GM12801 (cell line): ENCODE measurements around the gene GOLGA5.

Source experiments
- TF ChIP-seq, protein P1 (sequence below): IDR thresholded peaks from one replicate; pipeline ENCODE4 v1.5.1; 2011; ENCODE audit warnings: control low read depth; ENCODE audit not compliant: insufficient read length; ENCODE audit errors: extremely low read depth

GOLGA5 gene

DNA sequence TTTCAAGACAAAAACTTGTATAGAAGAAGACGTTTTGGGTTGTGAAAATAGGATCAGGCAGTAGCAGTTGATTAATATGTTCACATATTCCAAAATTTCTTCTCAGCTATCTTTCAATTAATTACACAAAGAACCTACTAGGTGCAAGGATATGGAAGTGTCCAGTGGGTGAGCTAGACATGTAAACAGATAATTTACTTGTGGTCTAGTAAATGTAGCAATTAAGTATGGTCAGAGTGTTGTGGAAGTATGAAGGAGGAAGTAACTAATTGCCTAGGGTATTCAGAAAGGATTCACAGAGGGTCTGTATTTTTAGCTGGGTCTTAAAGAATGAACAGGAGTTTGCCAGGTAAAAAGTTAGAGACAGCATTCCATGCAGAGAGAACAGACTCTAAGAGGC lies 5.9 kb downstream of the GOLGA5 start:
- TF ChIP-seq, protein P1, sequence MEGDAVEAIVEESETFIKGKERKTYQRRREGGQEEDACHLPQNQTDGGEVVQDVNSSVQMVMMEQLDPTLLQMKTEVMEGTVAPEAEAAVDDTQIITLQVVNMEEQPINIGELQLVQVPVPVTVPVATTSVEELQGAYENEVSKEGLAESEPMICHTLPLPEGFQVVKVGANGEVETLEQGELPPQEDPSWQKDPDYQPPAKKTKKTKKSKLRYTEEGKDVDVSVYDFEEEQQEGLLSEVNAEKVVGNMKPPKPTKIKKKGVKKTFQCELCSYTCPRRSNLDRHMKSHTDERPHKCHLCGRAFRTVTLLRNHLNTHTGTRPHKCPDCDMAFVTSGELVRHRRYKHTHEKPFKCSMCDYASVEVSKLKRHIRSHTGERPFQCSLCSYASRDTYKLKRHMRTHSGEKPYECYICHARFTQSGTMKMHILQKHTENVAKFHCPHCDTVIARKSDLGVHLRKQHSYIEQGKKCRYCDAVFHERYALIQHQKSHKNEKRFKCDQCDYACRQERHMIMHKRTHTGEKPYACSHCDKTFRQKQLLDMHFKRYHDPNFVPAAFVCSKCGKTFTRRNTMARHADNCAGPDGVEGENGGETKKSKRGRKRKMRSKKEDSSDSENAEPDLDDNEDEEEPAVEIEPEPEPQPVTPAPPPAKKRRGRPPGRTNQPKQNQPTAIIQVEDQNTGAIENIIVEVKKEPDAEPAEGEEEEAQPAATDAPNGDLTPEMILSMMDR, result no peak

DNA sequence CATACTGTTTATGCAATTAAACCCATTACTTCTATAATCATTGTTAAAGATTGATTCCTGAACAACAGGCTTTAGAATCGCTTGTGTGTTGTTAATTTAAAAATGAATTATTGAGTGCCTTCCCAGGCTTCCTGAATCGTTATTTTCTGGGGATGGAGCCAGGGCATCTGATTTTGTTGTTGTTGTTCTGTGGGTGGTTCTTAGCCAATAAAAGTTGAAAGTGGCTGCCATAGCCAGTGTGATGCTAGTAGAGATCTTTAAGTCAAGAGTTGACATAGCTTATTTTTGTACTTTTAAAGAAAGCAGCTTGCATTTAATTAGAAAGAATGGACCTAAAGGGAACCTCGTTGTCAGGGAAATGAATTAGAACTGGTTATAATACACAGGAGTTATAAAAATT lies 6.4 kb downstream of the GOLGA5 start:
- TF ChIP-seq, protein P1, result no peak

DNA sequence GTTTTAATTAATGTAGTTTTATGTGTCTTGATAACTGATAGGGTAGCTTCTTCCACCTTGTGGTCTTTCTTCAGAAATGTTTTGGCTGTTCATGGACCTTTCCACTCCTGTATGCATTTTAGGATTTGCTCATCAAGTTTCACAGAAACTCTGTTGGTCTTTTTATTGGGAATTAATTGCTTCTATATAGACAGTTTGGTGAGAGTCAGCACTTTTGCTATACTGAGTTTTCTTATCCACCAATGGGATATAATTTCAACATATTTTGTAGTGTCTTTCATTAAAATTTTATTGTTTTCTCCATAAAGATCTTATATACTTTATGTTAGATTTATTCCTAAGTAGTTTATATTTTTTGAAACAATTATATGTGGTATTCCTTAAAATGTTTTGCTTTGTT lies 7.8 kb downstream of the GOLGA5 start:
- TF ChIP-seq, protein P1, result no peak

DNA sequence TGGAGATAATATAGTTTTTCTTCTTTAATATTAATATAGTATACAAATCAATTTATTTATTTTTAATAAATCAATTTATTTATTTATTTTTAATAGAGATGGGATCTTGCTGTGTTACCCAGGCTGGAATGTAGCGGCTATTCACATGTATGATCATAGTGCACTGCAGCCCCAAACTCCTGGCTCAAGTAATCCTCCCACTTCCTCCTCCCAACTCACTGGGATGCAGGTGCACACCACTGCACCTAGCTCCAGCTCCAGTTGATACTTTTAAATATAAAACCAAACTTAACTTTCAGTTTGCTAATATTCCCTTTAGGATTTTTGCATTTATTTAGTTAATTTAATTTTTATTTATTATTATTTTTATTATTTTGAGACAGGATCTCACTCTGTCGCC lies 8.6 kb downstream of the GOLGA5 start:
- TF ChIP-seq, protein P1, result no peak

DNA sequence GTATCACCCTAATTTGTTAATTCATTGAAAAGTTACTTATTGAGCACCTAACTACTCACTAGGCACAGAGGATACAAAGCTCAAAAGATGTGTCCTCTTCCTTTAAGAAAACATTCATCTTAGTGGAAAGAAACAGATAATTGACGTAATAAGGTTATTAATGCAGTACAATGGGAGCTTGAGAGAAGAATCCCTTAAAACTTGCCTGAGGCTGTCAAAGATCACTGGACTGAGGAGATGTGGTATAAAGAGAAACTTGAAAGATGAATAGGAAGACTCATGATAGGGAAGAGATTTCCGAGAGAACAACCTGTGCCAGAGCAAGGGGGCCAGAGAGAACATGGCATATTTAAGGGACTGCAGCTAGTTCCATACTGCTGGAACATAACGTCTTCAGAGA lies 19.1 kb downstream of the GOLGA5 start:
- TF ChIP-seq, protein P1, result no peak

DNA sequence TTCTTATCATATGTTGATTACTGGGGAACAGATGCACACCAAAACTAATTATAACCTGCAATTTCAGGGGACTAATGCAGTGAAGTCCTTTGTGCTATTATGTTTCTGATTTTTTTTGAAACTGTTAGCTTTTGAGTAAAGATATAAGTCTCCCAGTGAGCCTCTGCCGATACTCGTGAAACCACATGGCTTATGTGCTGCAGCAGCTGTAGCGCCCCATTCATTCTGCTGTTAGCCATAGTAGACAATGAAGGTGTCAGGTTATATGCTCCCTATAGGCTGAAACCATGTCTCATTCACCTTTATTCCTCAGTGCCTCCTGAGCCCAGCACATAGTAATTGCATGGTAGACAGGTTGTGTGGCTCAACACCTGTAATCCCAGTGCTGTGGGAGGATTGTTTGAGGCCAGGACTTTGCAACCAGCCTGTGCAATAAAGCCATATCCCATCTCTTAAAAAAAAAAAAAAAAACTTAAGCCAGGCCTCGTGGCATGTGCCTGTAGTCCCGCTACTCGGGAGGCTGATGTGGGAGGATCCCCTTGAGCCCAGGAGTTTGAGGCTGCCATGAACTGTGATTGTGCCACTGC lies 25.0 kb downstream of the GOLGA5 start:
- TF ChIP-seq, protein P1, result no peak

DNA sequence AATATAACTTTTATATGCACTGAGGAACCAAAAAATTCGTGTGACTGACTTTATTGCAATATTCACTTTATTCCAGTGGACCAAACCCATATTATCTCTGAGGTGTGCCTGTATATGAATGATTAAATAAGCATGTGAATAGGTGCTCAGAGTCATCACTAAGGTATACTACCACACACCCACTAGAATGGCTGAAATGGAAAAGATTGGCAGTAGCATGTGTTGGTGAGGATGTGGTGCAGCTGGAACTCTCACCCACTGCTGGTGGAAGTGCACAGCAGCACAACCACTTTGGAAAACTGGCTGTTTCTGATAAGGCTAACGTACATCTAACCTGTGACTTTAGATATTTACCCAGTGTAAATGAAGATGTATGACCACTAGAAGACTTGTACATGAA lies 36.8 kb downstream of the GOLGA5 start:
- TF ChIP-seq, protein P1, result no peak
